HEK293 (cell line): ENCODE measurements around the gene EFNB1.

Source experiments
- CTCF ChIP-seq: fragments of 450-650 bp; formaldehyde crosslinking; IDR thresholded peaks from 2 replicates; pipeline ENCODE4 v1.5.1; 2016; ENCODE audit warnings: missing biosample characterization, missing genetic modification characterization
- PBX3 ChIP-seq: sonication (generic); formaldehyde crosslinking; IDR thresholded peaks from 2 replicates; pipeline ENCODE4 v1.8.1; 2022; ENCODE audit warnings: mild to moderate bottlenecking, moderate library complexity, missing genetic modification reagents
- ZNF133 ChIP-seq: fragments of 450-650 bp; formaldehyde crosslinking; IDR thresholded peaks from 2 replicates; pipeline ENCODE4 v1.5.1; 2016; ENCODE audit warnings: missing biosample characterization, missing genetic modification characterization

GRCh38 chrX:68844581-68844980 is 15.8 kb downstream of the EFNB1 start:
- TF ChIP-seq CTCF (tag by site-specific recombination): no peak
- no peak for TF ChIP-seq ZNF133 (tag by site-specific recombination)
- TF ChIP-seq PBX3 (CRISPR knock-in tag): no peak
